ENCODE measurements around the gene NKAPD1. TPM values are rescaled to one million over a fixed set of nuclear protein-coding genes. Genes with fewer than 3 reads are reported as not detected.

NKAPD1 gene
- total and polyA plus RNA-seq, 2 of the 13 experiments (the other 11 are each of a cell fraction or from before 2014, with no cell fraction given) = 11.2 to 22.5 TPM

- TF ChIP-seq FUBP1 (CRISPR knock-in tag; IDR thresholded peaks at IDR 0.05; ENCODE audit: borderline replicate concordance) (no peak), ARID4A (CRISPR knock-in tag; IDR thresholded peaks at IDR 0.05; ENCODE audit: borderline replicate concordance) (peak; percentile 92), FOXA1 (IDR thresholded peaks at IDR 0.05) (no peak), FOXA1 (CRISPR knock-in tag; IDR thresholded peaks at IDR 0.05) (0 out of 2 replicates have a peak, but pooled peaks have one; percentile 4), NFKBIZ (CRISPR knock-in tag; IDR thresholded peaks at IDR 0.05) (0 out of 2 replicates have a peak, but pooled peaks have one; percentile 59), SOX13 (IDR thresholded peaks at IDR 0.05) (no peak), SOX13 (CRISPR knock-in tag; conservative IDR thresholded peaks at IDR 0.05 in 1 of 2, IDR thresholded peaks at IDR 0.05 in 1 of 2) (0 out of 4 replicates have a peak, but pooled peaks of 1 of the 2 experiments have one; percentile 13), ZNF34 (CRISPR knock-in tag; IDR thresholded peaks at IDR 0.05; ENCODE audit: borderline replicate concordance) (no peak), ZNF569 (CRISPR knock-in tag; IDR thresholded peaks at IDR 0.05; ENCODE audit: borderline replicate concordance) (no peak), KDM6A (CRISPR knock-in tag; IDR thresholded peaks at IDR 0.05; ENCODE audit: low read depth) (no peak), AFF4 (CRISPR knock-in tag; IDR thresholded peaks at IDR 0.05) (no peak), ZNF746 (CRISPR knock-in tag; IDR thresholded peaks at IDR 0.05) (peak; percentile 76), GPBP1L1 (CRISPR knock-in tag; IDR thresholded peaks at IDR 0.05) (no peak), STAG1 (CRISPR knock-in tag; IDR thresholded peaks at IDR 0.05) (no peak), SKI (IDR thresholded peaks at IDR 0.05; ENCODE audit: partially characterized antibody) (peak; percentile 47), ADNP (CRISPR knock-in tag; IDR thresholded peaks at IDR 0.05) (no peak), ZNF549 (CRISPR knock-in tag; IDR thresholded peaks at IDR 0.05) (no peak)
Observed at GRCh38 chr11:112073941-112074811, at the start of gene NKAPD1, which contains the start of gene PIH1D2 (continued).
